ENCODE measurements around the gene MRTFB.

DNA sequence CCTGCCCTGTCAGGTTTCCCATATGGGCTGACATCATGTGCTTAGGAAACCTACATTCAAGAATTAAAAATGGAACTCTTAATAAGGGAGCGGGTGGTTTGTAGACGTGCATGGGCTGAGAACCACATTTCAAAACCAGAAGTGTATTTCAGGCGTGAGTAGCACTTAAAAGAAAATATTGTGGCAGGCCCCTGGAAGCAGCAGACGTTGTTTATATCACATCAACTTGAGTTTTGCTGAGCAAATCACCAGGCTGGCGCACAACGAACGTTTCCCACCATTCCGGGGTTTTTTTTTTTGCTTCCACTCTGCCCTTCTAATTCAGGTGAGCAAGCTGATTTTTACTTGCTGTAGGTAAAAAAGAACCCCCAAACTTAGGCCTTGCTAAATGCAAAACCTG is 220.2 kb downstream of the MRTFB start:
- no peak for TF ChIP-seq JUN (IDR thresholded peaks at IDR 0.05; ENCODE audit: borderline replicate concordance, insufficient read depth, insufficient read length, low read depth)
- TF ChIP-seq, protein P1, sequence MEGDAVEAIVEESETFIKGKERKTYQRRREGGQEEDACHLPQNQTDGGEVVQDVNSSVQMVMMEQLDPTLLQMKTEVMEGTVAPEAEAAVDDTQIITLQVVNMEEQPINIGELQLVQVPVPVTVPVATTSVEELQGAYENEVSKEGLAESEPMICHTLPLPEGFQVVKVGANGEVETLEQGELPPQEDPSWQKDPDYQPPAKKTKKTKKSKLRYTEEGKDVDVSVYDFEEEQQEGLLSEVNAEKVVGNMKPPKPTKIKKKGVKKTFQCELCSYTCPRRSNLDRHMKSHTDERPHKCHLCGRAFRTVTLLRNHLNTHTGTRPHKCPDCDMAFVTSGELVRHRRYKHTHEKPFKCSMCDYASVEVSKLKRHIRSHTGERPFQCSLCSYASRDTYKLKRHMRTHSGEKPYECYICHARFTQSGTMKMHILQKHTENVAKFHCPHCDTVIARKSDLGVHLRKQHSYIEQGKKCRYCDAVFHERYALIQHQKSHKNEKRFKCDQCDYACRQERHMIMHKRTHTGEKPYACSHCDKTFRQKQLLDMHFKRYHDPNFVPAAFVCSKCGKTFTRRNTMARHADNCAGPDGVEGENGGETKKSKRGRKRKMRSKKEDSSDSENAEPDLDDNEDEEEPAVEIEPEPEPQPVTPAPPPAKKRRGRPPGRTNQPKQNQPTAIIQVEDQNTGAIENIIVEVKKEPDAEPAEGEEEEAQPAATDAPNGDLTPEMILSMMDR (IDR thresholded peaks at IDR 0.05; ENCODE audit: extremely low read depth in 1 of 2, insufficient read depth in 1 of 2, low read depth in 1 of 2, low read length in 2 of 2): no peak

All from endothelial cell of umbilical vein (primary cell).